HG03342 (cell line): ENCODE results near the gene PPIL6.

Experiments used
- ATAC-seq: cut with Tn5 transposase; IDR thresholded peaks from one replicate; pipeline ENCODE4 v1.9.1; 2021; ENCODE audit warnings: mild to moderate bottlenecking, moderate library complexity; ENCODE audit not compliant: unreplicated experiment

PPIL6 gene

GRCh38 chr6:109440331-109441068, at the start of gene PPIL6, which contains the start of gene SMPD2:
Gene PPIL6 (minus strand): TSS chr6:109440628. CDS start chr6:109440590, 38 bp downstream.
Gene SMPD2 (plus strand): TSS chr6:109440724. CDS start chr6:109441122, 398 bp downstream.
- ATAC-seq = peak; percentile 88

GRCh38 chr6:109488001-109488400, 47.6 kb upstream of the PPIL6 start:
- no peak for ATAC-seq

- no peak for ATAC-seq
Measured at GRCh38 chr6:109486068-109486467, 45.6 kb upstream of the PPIL6 start.

- ATAC-seq = no peak
Measured at GRCh38 chr6:109485266-109485935, 45.0 kb upstream of the PPIL6 start.

GRCh38 chr6:109484122-109484521, 43.7 kb upstream of the PPIL6 start:
- ATAC-seq = no peak

GRCh38 chr6:109483735-109484057, 43.3 kb upstream of the PPIL6 start:
- peak; percentile 4 for ATAC-seq

- ATAC-seq = peak; percentile 84
Measured at GRCh38 chr6:109482905-109483734, 42.7 kb upstream of the PPIL6 start, which contains the start of gene ZBTB24. Gene ZBTB24 (minus strand): TSS chr6:109483219. CDS start chr6:109482026, 1,193 bp downstream.

GRCh38 chr6:109480993-109481480, 40.6 kb upstream of the PPIL6 start:
- no peak for ATAC-seq

GRCh38 chr6:109478841-109479624, 38.6 kb upstream of the PPIL6 start:
- ATAC-seq = no peak

GRCh38 chr6:109478222-109478805, 37.9 kb upstream of the PPIL6 start:
- ATAC-seq = no peak

- peak; percentile 58 for ATAC-seq
Measured at GRCh38 chr6:109477725-109478124, 37.3 kb upstream of the PPIL6 start.

- no peak for ATAC-seq
Measured at GRCh38 chr6:109477184-109477583, 36.8 kb upstream of the PPIL6 start.

GRCh38 chr6:109475625-109476024, 35.2 kb upstream of the PPIL6 start:
- no peak for ATAC-seq

GRCh38 chr6:109474995-109475394, 34.6 kb upstream of the PPIL6 start:
- no peak for ATAC-seq

GRCh38 chr6:109473120-109473519, 32.7 kb upstream of the PPIL6 start:
- no peak for ATAC-seq

GRCh38 chr6:109472132-109472995, 31.9 kb upstream of the PPIL6 start:
- ATAC-seq = peak; percentile 68

- ATAC-seq = no peak
Measured at GRCh38 chr6:109471105-109471810, 30.8 kb upstream of the PPIL6 start.

GRCh38 chr6:109469591-109470189, 29.3 kb upstream of the PPIL6 start:
- ATAC-seq = no peak
